Fibroblast of lung (primary cell): ENCODE measurements around the gene ORC3. TPM values are rescaled to one million over a fixed set of nuclear protein-coding genes. Genes with fewer than 3 reads are reported as not detected.

Experiments used
- DNase-seq, 2 donors: peaks; one replicate each; pipeline versions ENCODE4 v3.0.0 to v3.0.0-alpha.2; 2010; ENCODE audit warnings: low read depth in 2 of 2
- H2AFZ ChIP-seq: 2 replicates; pipeline ENCODE4 v1.5.1; 2012; ENCODE audit warnings: low read length, control low read depth, inconsistent platforms
- H3K27ac ChIP-seq: 2 replicates; pipeline ENCODE4 v1.5.1; 2011; ENCODE audit warnings: low read length, control low read depth; ENCODE audit not compliant: insufficient read depth
- H3K27me3 ChIP-seq: 2 replicates; pipeline ENCODE4 v1.5.1; 2011; ENCODE audit warnings: mild to moderate bottlenecking, low read length; ENCODE audit not compliant: control insufficient read depth, insufficient read depth
- H3K36me3 ChIP-seq: 2 replicates; pipeline ENCODE4 v1.5.1; 2011; ENCODE audit warnings: low read length; ENCODE audit not compliant: control insufficient read depth, insufficient read depth
- H3K4me1 ChIP-seq: 2 replicates; pipeline ENCODE4 v1.5.1; 2011; ENCODE audit warnings: low read length; ENCODE audit not compliant: control insufficient read depth, insufficient read depth; ENCODE audit errors: extremely low read depth
- H3K4me2 ChIP-seq: 2 replicates; pipeline ENCODE4 v1.5.1; 2011; ENCODE audit warnings: low read length, control low read depth; ENCODE audit not compliant: insufficient read depth; ENCODE audit errors: extremely low read depth
- H3K4me3 ChIP-seq, 4 experiments: fragments of 200-600 bp in 1 of 4; sonication (generic) in 1 of 4; replicated peaks in 1 of 4; 2 replicates each; pipeline ENCODE4 v1.5.1; 2011 to 2016; ENCODE audit warnings: low read length in 4 of 4, low read depth in 3 of 4, mild to moderate bottlenecking in 3 of 4, control low read depth in 2 of 4, inconsistent platforms in 1 of 4, mixed read lengths in 1 of 4; ENCODE audit not compliant: insufficient read depth in 1 of 4; ENCODE audit errors: control extremely low read depth in 1 of 4
- H3K79me2 ChIP-seq: 2 replicates; pipeline ENCODE4 v1.5.1; 2012; ENCODE audit warnings: mild to moderate bottlenecking, low read length, inconsistent platforms; ENCODE audit not compliant: control insufficient read depth, insufficient read depth
- H3K9ac ChIP-seq: 2 replicates; pipeline ENCODE4 v1.5.1; 2011; ENCODE audit warnings: mild to moderate bottlenecking, low read length, control low read depth; ENCODE audit not compliant: insufficient read depth
- H3K9me3 ChIP-seq: 2 replicates; pipeline ENCODE4 v1.5.1; 2012; ENCODE audit warnings: low read depth, low read length; ENCODE audit not compliant: control insufficient read depth, insufficient read depth
- H4K20me1 ChIP-seq: 2 replicates; pipeline ENCODE4 v1.5.1; 2011; ENCODE audit warnings: low read length; ENCODE audit not compliant: control insufficient read depth, insufficient read depth; ENCODE audit errors: extremely low read depth
- EZH2 ChIP-seq: IDR thresholded peaks from 2 replicates; pipeline ENCODE4 v1.5.1; 2012; ENCODE audit warnings: low read length, control low read depth, mild to moderate bottlenecking; ENCODE audit errors: missing control alignments
- polyA plus RNA-seq, 2 donors: library from polyadenylated mRNA; depleted of rRNA in 1 of 2; stranded (reverse) in 1 of 2; unstranded in 1 of 2; fragments of >200 nt; gene quantifications; 2 replicates each; pipeline ENCODE4 v1.2.1, GENCODE V29; 2011 to 2012; ENCODE audit warnings: missing spikeins in 1 of 2
- total RNA-seq: library from RNA; depleted of rRNA; stranded (reverse); fragments of >200 nt; gene quantifications from 2 replicates; pipeline ENCODE4 v1.2.1, GENCODE V29; 2014
- TF ChIP-seq, protein P1 (sequence below), 2 donors: IDR thresholded peaks in 1 of 2; conservative IDR thresholded peaks in 1 of 2; 1 replicate in 1 of 2; 2 replicates in 1 of 2; pipeline ENCODE4 v1.5.1; 2011 to 2012; ENCODE audit warnings: low read length in 2 of 2, control low read depth in 1 of 2, inconsistent platforms in 1 of 2, low read depth in 1 of 2, mild to moderate bottlenecking in 1 of 2

The ORC3 gene
- total and polyA plus RNA-seq, 2 donors (not counting 1 experiment from before 2014, with no cell fraction given) = 23.8 to 37.9 TPM

DNA sequence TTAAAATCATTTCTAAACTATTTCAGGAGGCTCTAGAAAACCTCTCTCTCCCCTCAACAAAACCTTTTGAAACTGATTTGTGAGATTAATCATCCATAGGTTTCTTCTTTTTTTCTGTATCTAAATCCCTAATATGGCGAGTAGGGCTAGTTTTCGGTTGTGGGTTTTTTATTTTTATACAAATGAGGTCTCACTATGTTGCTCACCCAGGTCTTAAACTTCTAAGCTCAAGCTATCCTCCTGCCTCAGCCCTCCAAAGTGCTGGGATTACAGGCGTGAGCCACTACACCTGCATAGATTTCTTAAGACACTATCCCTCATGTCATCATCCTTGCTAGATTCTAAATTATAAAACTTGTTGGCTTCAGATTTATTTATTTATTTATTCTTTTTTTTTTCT is 43.9 kb downstream of the ORC3 start:
- H3K4me3 ChIP-seq = no peak overlapping the region
- no peaks in the 10 kb centered on the region for H3K36me3 ChIP-seq
- H3K9me3 ChIP-seq = no peaks in the 10 kb centered on the region
- no peak overlapping the region for H3K27ac ChIP-seq
- H3K9ac ChIP-seq = no peak overlapping the region
- DNase-seq = no peak
- H3K27me3 ChIP-seq = no peaks in the 10 kb centered on the region
- no peak overlapping the region for H3K4me2 ChIP-seq
- H4K20me1 ChIP-seq = no peaks in the 10 kb centered on the region
- peaks cover 3% of the 10 kb centered on the region for H3K4me1 ChIP-seq
- no peaks in the 10 kb centered on the region for H3K79me2 ChIP-seq
- H2AFZ ChIP-seq = no peak overlapping the region
- TF ChIP-seq, protein P1, sequence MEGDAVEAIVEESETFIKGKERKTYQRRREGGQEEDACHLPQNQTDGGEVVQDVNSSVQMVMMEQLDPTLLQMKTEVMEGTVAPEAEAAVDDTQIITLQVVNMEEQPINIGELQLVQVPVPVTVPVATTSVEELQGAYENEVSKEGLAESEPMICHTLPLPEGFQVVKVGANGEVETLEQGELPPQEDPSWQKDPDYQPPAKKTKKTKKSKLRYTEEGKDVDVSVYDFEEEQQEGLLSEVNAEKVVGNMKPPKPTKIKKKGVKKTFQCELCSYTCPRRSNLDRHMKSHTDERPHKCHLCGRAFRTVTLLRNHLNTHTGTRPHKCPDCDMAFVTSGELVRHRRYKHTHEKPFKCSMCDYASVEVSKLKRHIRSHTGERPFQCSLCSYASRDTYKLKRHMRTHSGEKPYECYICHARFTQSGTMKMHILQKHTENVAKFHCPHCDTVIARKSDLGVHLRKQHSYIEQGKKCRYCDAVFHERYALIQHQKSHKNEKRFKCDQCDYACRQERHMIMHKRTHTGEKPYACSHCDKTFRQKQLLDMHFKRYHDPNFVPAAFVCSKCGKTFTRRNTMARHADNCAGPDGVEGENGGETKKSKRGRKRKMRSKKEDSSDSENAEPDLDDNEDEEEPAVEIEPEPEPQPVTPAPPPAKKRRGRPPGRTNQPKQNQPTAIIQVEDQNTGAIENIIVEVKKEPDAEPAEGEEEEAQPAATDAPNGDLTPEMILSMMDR (conservative IDR thresholded peaks at IDR 0.05 in 1 of 2, IDR thresholded peaks at IDR 0.05 in 1 of 2; ENCODE audit: low read depth in 1 of 2, low read length in 2 of 2) = no peak
- TF ChIP-seq EZH2 = no peak

DNA sequence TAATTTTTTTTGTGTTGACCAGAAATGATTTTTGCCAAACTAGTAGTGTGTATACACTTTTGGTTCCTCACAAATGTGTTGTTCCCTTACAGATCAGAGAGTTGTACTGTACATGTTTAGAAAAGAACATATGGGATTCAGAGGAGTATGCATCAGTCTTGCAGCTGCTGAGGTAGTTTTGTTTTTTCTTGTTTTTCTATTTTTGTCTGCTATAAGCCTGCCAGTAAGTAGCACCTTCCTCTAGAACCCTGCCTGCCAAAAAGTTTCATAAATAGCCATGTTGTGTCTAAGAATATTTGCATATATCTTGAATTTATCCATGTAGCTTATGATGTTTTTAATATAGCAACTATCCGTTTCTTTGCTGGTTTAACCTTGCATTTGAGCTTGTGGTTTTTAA is 46.4 kb downstream of the ORC3 start:
- Histone ChIP-seq H3K79me2 (no peaks in the 10 kb centered on the region), H3K4me1 (no peaks in the 10 kb centered on the region), H3K36me3 (no peaks in the 10 kb centered on the region), H3K4me2 (no peak overlapping the region), H3K9ac (no peak overlapping the region), H3K4me3 (no peak overlapping the region), H2AFZ (no peak overlapping the region), H3K27me3 (no peaks in the 10 kb centered on the region), H3K9me3 (no peaks in the 10 kb centered on the region), H4K20me1 (no peaks in the 10 kb centered on the region), H3K27ac (no peak overlapping the region)
- no peak for TF ChIP-seq EZH2
- no peak for DNase-seq

DNA sequence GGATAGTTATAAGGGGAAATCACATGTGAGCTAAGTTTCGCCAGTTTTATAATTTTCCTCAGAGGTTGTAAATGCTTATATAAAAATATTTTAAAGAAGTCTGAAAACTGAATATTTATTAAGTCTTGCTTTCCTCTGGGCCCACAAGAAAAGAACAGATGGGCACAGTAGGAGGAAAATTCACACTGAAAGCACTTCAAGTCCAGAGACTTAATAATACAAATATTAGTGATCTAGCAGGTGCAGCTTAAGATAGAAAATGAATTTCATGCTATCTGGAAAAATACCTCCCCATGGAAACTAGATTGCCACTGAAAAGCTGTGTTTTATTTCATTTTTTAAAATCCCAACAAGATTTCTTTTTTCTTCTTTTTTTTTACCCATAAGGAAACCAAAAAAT is 47.2 kb downstream of the ORC3 start:
- H4K20me1 ChIP-seq = no peaks in the 10 kb centered on the region
- TF ChIP-seq, protein P1 (conservative IDR thresholded peaks at IDR 0.05 in 1 of 2, IDR thresholded peaks at IDR 0.05 in 1 of 2; ENCODE audit: low read depth in 1 of 2, low read length in 2 of 2) = no peak
- TF ChIP-seq EZH2 = no peak
- H3K27ac ChIP-seq = no peak overlapping the region
- H3K4me2 ChIP-seq = no peak overlapping the region
- H3K9ac ChIP-seq = no peak overlapping the region
- no peak overlapping the region for H3K4me3 ChIP-seq
- no peaks in the 10 kb centered on the region for H3K27me3 ChIP-seq
- DNase-seq = no peak
- no peaks in the 10 kb centered on the region for H3K9me3 ChIP-seq
- no peaks in the 10 kb centered on the region for H3K4me1 ChIP-seq
- no peaks in the 10 kb centered on the region for H3K79me2 ChIP-seq
- H2AFZ ChIP-seq = no peak overlapping the region
- H3K36me3 ChIP-seq = no peaks in the 10 kb centered on the region
